NAMALWA (cell line): ENCODE results near the gene TCEA3.
"Not testable (repeated sequence)": the region's sequence is repeated elsewhere in the genome, so short reads cannot be mapped to it uniquely, and the experiment has no call there.

Experiments used
- DNase-seq: peaks from one replicate; pipeline ENCODE4 v3.0.0-alpha.2; 2015; ENCODE audit warnings: low spot score

TCEA3 gene

DNA sequence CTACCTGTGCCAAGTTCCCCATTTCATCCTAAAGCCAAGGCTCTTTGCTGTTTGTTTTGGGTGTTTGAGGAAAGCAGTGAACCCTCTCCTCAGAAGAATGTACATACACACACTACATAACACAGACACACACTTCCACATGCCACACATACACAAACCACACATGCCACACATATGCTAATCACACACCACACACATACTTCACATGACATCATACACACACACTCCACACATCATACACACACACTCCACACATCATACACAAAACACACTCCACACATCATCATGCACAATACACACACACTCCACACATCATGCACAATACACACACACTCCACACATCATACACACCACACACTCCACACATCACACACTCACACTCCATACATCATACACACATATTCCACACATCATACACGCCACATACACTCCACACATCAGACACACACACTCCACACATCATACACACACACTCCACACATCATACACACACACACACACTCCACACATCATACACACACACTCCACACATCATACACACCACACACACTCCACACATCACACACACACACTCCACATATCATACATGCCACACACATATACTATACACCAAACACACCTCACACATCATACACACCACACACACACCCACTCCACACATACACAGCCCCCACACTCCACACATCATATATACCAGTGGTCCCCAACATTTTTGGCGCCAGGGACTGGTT is 32.3 kb downstream of the TCEA3 start:
- DNase-seq, result peak; percentile 40

DNA sequence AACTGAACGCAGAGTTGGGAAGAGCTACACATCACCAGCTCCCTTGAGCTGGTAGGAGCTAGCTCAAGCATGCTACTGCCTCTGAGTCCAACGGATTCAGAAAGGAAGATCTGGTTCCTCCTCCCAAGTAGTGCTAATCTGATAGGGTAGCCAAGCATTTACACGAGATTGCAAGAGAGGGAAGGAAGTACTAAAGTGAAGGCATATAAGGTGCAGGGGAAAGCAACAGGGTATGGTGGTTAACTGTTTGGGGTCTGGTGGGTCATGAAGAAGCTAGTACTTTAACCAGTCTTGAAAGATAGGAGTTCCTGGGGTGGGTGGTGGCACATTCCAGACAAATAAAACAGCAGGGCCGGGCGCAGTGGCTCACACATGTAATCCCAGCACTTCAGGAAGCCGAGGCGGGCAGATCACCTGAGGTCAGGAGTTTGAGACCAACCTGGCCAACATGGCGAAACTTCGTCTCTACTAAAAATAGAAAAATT is 34.7 kb downstream of the TCEA3 start:
- no peak for DNase-seq

DNA sequence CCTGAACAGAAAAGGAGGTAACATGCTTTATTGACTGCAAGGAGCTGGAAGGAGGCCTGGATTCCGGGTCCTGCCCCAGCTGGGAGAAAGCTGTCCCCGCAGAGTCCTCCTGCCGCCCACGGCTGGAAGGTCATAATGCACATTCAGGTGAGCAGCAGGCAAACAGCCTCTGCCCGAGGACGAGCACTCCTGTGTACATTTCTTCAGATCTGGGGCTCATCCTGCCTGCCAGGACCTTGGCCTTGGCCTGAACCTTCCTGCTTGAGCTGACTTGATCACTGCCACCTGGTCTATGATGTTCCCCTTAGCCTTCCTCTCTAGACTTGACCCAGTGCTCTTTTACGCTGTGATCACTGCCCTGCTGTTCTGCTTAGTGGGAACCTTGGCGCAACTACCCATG is 37.1 kb downstream of the TCEA3 start:
- no peak for DNase-seq

DNA sequence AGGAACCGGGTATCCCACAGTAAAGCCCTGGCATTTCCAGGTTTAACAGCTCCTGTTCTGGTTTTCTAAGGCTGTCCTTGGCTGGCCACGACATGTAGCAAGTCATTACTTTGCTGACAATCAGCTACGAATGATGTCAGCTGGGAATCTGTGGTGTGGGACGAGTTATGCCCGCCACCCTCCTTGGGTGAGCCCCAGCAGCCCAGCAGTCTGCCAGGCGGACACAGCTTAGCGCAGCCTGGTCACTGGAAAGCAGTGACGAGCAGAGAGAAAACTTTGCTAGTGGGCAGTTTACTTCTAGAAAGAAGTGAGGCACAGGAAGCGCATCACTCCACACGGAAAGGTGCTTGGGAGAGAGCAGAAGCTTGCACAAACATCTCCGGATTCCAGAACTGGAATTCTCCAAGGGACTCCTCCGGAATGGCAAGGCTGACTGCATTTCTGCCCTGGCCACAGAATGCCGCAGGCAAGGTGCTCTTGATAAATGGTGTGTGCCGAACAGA is 39.4 kb downstream of the TCEA3 start:
- no peak for DNase-seq

DNA sequence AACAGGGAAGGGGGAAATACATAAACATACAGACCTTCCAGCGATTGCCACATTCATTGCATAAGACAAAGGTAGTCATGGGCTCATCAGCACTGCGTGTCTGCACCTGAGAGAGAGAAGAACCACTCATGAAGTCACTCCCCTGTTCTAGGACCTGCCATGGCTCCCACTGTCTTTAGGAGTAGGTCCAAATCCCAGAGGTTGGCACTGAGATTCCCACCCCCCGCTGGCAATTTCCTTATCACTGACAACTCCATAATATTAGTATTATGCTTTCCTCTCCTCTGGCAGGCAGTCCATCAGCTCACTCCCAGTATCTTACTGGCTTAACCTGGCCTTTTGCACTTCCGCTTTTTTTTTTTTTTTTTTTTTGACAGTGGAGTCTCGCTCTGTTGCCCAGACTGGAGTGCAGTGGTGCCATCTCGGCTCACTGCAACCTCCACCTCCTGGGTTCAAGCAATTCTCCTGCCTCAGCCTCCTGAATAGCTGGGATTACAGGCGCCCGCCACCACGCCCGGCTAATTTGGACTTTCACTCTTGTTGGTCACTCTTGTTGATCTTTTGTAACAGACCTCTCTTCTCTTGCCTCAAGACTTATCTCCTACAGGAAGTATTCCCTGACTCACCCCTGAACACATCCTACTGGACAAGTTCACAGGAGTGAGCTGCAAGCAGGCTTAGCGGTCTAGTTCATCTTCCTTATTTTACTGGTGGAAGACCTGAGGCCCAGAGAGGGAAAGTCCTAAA is 40.1 kb downstream of the TCEA3 start:
- DNase-seq, result no peak

DNA sequence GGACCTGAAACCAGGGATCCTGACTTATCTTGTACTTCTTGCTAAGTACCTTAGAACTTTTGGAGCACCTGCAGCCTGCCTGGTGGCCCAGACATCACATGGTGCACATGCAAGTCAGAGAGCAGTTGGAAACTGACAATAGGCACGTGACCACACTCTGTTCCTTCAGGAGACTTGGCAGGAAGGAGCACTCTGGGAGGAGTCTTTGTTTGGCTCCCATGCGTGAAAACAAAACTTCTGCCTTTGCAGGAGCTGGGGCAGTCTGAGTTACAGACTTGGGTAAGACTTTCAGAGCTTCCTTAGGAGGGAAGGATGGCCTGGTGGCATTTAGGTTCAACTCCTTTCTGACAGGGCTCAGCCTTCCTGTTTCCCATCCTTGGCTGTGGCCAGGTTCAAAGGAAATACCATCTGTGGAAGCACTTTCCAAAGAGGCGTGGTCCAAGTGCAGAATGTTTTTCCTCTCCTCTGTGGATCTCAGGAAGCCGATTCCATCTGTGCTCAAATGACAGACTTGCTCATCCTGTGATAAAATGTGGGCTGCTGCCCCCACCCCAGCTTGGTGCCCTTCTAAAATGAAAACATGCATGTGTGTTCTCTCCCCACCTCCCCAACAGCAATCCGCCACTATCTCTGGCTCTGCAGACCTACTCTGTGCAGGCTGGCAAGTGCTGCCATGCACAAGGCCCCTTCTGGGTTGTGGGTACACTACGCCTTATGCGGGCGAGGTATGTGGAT is 40.8 kb downstream of the TCEA3 start:
- DNase-seq, result no peak

DNA sequence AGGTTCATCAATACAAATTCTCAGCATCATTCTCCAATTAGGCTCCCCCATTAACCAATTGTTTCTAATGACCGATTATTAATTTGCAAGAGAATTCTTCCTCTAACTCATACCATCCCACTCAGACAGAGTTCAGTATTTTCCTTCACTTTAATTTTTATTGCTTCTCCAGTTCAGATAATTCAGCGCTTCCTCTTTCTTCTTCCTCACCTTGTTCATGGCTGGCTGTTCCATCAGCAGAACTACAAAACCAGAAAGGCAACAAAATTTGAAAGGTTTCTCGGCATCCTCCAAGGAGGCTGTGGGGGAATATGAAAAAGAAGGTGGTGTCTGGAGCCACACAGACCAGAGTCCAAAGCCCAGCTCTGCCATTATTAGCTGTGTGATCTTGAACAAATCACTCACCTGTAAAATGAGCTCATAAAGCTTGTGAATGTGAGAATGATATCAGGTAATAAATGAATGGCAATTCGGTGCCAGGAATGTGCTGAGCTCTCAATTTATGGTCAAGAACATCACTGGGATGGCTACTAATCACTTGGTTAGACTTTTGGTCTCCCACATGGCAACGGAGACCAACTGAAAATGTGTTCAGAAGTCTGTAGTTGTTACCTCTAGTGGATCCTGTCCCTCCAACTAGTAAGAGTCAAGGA is 43.2 kb downstream of the TCEA3 start:
- no peak for DNase-seq

DNA sequence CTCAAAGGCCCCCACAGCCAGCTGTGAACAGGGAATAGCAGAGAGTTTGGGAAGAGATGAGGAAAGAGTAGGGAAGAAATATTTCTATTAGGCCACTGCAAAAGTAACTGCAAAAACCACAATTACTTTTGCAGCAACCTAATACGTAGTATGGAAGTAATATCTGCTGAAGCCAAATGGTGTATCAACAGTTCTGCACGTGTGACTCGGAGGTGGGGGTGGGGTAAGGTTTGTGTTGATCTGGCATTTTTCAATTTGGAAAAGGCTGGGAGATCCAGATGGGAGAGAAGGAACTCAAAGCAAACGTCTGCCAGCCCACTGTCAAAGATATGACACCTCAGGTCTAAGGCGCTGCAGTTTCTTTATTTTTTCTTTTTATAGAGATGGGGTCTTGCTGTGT is 43.8 kb downstream of the TCEA3 start:
- DNase-seq, result no peak

DNA sequence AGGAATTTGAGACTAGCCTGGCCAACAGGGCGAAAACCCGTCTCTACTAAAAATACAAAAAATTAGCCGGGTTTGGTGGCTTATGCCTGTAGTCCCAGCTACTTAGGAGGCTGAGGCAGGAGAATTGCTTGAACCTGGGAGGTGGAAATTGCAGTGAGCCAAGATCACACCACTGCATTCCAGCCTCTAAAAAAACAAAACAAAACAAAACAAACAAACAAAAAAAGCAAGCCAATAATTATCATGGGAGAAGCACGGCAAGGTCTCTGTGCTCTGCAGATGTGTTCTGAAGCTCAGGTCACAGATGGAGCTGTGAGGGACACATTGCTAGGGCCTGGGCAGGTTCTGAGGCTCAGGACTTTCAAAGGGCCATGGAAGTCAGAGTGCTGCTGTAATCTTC is 44.3 kb downstream of the TCEA3 start:
- not testable (repeated sequence) for DNase-seq

DNA sequence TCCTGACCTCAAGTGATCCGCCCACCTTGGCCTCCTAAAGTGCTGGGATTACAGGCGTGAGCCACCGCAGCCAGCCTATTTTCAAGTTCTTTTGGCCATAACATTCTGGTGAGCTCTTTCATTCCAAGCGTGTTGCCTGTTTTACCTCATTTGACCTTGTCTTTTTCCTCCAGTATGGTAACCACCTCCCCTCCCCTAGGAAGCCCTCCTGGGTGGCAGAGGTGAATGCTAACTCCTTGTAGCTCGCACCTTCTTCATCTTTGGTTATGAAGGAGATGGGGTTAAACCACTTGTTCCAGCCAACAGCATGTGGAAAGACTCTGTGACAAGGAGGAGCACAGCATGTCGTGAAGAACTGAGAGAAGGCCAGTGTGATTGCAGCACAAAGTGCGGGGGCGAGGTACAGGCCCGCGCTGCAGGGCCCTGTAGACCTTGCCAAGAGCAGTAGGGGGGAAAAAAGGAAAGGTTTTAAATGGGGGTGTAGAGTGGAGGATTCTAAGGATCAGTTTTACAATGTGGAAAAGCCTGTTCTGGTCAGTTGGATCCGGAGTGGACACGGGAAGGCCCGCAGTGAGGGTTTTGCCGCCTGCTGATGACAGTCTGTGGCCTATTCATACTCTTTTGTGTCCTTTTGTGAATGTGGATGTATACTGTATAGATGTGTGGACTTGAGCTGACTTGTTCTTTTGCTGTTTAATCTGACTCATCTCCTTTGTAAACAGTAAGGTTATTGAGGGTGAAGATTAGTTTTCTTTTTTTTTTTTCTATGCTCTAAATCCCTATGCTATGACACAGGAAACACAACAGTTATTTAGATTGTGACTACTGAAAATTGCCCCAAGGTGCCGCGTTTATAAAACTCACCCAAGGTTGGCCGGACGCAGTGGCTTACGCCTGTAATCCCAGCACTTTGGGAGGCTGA is 47.4 kb downstream of the TCEA3 start:
- no peak for DNase-seq

DNA sequence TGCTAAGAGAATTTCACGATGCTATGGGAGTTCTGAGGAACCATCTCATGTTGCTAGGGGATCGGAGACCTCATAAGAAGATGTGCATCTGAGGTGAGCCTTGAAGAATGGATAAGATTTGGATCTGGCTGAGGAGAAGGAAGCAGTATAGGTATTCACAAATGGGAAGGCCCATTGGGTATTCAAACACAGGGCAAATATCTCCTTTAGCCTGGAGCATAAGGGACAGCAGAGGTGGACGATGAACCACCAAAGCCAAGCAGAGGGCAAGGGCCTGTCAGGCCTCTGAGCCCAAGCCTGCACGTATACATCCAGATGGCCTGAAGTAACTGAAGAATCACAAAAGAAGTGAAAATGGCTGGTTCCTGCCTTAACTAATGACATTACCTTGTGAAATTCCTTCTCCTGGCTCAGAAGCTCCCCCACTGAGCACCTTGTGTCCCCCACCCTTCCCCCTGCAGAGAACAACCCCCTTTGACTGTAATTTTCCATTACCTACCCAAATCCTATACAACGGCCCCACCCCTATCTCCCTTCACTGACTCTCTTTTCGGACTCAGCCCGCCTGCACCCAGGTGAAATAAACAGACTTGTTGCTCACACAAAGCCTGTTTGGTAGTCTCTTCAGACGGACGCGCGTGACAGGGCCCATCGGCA is 50.3 kb downstream of the TCEA3 start:
- DNase-seq, result not testable (repeated sequence)

DNA sequence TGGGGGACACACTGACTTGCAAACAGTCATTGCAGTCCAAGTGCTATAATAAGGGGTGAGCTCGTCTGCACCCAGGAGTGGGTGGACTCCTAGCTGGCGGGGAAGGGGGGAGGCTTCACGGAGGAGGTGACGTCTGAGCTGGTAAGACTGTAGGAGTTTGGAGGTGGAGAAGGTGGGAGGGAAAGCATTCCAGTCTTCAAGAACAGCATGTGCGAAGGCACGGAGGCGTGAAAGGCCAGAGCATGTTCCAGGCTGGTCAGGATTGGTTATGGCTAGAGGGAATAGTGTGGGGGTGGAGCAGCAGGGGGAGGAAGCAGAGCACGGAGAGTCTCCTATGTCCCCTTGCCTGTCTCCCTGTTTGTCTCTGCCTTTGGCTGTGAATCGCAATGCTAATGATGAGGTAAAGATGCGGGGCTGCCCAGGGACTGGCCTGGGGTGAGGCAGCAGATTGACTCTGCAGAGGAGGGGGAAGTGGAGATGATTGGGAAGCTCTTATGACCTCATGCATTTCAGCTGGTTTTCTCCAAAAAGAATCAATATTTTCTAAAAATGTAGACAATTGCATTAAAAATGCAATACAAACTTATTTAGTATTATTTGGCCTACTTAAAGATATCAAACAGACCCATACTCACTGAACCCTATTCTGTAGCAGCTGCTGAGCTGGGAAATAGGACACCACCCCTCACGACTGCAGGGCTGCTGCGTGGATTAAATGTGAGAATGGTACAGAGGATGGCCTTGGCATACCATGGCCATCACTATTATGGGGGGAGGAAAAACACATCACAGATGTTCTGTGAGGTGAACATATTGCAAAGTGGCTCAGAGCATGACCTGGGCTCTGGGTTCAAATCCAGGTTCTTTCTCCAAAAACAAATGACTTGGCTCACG is 52.3 kb downstream of the TCEA3 start:
- no peak for DNase-seq

DNA sequence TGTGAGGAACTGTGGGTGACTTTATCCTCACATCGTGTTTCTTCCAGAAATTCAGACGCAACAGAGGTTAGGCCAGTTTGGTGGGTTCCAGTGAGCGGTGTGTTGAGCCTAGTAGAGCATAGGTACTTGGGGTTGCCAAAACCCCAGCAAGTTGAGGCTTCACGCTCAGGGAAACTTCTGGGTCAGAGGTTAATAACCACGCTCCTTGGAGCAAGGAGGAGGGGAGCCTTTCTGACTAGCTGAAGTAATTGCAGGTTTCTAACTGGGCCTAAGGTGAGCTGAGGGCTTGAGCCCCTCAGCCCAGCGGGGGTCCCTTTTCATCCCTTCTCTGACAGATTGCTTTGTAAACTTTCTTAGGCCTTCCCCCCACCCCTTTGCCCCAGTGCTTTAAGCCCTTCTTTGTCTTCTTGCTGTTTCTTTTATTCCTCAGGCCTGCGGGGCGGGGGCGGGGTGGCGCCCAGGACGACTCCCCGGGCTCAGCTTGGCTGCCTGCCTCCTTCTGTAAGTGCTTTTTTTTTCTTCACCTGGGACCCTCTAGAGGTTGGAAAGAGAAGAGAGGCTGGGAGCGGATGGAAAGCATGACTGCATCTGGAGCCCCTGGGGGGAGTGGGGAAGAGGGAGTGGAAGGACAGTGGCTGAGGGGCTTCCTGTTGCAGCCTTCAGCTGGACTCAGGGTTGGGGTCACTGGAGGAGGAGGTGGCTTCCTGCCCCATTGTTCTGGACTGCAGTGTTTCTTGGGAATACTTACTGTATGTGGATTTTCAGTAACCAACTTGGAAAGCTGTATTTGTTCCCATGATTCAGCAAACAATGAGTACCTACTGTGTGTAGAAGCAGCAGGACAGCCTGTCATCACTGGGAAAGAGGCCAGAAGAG is 53.6 kb downstream of the TCEA3 start:
- DNase-seq, result no peak

DNA sequence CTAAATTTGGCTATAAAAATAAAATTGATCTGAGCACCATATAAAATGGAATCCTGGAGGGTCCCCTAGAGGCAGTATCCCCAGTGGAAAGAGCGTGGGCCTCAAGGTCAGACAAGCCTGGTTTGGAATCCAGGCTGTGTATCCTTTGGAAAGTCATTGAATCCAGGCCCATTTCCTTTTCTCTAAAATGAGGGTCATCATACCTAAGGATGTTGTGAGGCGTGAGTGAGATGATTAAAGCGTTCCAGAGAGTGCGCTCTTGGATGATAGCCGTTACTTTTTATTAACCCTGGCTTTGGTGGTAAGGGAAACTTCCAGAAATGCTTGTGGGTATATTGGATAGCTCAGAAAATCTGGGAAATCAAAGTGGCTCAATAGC is 54.2 kb downstream of the TCEA3 start:
- no peak for DNase-seq

DNA sequence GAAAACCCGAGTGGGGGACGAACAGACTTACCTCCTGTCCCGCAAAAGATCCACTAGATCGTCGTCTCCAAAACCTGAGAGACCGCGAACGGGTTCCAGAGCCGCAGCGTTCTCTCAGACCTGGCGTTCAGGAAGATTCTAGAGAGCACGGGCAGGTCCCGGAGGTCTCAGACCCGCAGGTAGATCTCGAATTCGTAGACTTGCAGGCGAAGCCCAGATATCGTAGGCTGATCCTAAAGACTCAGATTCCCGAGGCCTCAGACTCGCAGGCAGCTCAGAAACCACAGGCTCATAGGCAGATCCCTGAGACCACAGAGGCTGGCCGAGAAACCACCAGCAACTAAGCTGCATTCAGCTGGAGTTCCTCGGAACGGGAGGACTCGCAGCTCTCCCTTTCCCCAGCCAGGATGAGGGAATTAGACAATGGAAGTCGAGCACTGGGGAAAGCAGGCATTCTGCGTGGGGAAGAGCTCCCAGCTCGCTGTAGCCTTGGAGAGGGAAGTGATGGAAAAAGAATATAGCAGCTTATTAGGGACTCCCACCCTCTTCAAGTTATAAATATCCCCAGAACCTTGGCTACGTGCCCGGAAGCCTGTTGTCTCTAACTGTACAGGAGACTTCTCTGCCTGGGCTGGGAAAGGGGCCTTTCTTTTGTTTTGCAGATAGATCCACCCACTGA is 55.1 kb downstream of the TCEA3 start, which contains the start of gene ZNF436:
Gene ZNF436, minus strand, starts transcription at position 502 of the 679 bp plus-strand sequence. CDS start 1,831 bp downstream, outside the sequence.
- DNase-seq, result peak; percentile 52

DNA sequence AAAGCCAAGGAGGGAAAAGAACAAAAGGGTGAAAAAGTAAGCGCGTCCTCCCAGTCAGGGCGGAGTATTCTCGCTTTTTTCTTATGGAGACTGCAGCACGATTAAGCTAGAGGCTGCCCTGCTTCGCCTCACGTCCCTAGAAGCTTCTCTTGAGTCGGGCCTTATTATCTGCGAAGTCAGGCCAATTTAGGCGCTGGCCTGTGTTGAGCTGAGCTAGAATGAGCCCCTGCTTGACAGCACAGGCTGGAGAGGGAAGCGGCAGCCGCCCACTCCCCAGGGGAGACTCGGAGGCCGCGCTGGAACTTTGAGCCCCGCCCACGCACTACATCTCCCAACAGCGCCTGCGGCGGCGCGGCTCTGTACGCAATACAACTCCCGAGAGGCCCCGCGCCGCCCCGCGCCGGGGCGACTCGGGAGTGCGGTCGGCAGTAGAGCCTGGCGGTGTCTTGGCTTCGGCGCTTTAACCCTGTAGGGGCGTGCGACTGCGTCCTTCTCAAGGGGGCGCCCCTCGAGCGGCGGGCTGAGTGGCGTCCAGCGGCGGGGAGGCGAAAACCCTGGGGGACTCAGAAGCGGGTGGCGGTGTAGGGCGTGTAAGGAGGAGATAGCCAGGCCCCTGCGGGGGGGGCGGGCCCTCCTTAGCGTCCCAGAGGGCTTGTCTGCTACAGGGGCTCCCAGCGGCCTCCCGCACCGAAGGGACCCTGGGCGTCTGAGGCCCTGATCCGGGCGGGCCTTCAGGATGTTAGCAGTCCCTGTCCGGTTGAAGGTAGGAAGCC is 55.8 kb downstream of the TCEA3 start:
- peak; percentile 96 for DNase-seq
